Nucleus accumbens (tissue), 56 donors: ENCODE data around the gene HEBP2.

Source experiments
- DNase-seq, 56 donors: peaks; one replicate each; lab custom pipeline; 2025; lab: John Stamatoyannopoulos, UW

HEBP2 gene

DNA sequence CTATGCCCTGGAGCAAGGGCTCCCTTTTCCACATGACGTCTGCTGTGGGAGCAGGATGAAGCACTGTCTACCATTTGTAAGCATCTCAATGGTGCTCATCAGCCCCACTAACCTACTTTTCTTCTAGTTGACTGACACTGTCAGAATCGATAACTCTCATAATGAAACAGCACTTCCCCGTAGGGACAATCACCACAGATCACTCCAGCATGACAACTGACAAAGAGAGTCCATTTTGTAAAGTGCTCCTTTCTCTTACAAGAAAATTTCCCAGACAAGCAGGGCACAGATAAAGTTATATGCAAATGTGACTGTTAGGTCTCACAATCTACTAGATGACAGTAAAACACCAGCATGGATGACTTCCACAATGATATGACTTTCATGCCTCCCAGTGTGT, 46.4 kb downstream of the HEBP2 start:
- no peak for DNase-seq

DNA sequence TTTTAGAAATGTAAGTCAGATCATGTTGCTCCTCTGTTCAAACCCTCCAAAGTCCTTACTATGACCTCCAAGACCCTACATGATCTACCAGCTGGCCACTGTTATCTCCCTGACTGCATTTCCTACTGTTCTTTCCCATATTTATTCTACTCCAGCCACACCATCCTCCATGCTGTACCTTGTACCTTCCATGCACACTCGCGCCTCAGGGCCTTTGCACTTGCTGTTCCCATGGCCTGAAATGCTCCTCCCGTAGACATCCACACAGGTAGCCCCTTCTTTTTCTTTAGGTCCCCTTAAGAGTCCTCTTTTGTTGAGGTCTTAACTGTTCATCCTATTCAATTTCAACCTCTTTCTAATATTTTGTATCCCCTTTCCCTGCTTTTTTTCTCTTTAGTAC, 47.0 kb downstream of the HEBP2 start:
- no peak for DNase-seq

- no peak for DNase-seq
These were observed 51.1 kb downstream of the HEBP2 start for GRCh38 chr6:138454981-138455706.

DNA sequence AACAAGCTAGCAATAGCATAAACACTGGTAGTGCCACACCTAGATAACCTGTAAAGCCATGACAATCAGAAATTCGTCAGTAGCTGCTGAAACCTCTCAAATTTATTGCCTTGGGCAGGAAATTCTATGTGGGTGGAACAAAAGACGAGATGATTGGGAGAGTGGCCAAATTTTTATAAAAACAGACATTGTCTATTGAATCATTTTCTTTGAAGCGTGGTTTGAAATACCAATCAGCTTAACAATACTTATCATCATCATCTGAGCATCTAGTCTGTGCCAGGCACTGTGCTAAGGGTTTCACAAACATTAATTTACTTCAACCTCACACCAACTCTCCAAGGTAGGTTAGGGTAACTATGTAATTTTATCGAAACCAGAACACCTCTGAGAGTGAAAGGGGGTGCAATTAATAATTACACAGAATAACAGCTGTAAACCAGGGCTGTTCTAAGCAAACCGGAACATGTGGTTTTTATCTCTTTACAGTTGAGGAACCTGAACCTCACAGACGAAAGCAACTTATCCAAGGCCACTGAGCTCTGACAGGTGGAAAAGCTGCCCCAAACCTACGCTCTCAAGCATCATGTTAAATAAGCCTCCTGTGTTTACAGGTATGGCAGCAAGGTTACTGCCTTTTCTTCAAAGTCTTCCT, 51.9 kb downstream of the HEBP2 start:
- no peak for DNase-seq

- DNase-seq: no peak
These were observed 52.4 kb downstream of the HEBP2 start for GRCh38 chr6:138456401-138456790.

GRCh38 chr6:138461647-138462046, 57.6 kb downstream of the HEBP2 start:
- no peak for DNase-seq

- DNase-seq: no peak
These were observed 60.1 kb downstream of the HEBP2 start for GRCh38 chr6:138464085-138464484.

DNA sequence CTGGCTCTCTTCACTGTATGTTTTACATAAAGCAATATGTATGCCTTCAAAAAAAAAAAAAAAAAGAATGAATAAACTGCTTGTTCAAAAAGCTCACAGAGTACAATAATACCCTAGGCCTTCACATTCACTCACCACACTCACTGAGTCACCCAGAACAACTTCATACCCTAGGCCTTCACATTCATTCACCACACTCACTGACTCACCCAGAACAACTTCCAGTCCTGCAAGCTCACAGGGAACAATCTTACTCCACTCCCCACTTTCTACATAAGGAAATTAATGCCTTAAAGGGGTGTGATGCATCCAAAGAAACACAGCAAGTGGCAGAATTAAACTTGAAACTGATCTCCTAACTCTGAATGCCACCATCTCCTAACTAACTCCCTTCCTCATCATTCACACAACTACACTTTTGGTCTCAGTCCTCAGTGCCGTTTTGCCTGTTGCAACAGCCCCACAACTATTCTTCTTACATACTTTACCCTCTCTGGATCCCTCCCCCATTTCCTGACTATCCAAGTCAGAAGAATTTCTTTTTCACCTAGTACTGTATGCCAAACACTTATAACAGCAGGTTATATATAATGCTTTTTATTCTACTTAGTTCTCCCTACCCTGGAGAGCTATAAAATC, 61.1 kb downstream of the HEBP2 start:
- no peak for DNase-seq

GRCh38 chr6:138467901-138468300, 63.9 kb downstream of the HEBP2 start:
- no peak for DNase-seq

DNA sequence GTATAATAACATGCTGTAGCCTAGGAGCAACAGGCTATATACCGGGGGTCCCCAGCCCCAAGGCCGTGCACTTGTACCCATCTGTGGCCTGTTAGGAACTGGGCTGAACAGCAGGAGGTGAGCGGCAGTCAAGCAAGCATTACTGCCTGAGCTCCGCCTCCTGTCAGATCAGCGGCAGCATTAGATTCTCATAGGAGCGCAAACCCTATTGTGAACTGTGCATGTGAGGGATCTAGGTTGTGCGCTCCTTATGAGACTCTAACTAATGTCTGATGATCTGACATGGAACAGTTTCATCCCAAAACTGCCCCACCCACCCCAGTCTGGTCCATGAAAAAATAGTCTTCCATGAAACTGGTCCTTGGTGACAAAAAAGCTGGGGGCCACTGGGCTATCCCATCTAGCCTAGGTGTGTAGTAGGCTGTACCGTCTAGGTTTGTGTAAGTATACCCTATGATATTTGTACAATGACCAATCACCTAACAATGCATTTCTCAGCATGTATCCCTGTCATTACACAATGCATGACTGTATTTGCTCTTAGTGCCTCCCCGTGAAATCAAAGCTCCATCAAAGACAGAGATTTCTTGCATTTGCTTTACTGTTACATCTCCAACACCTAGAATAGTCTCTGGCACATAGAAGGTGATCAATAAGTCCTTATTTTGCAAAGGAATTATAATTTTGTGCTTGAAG, 64.4 kb downstream of the HEBP2 start:
- DNase-seq: no peak
